ENCODE results near the gene TSPY4.
"Not testable (repeated sequence)": the region's sequence is repeated elsewhere in the genome, so short reads cannot be mapped to it uniquely, and the experiment has no call there.

Gene TSPY4, protein sequence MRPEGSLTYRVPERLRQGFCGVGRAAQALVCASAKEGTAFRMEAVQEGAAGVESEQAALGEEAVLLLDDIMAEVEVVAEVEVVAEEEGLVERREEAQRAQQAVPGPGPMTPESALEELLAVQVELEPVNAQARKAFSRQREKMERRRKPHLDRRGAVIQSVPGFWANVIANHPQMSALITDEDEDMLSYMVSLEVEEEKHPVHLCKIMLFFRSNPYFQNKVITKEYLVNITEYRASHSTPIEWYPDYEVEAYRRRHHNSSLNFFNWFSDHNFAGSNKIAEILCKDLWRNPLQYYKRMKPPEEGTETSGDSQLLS

DNA sequence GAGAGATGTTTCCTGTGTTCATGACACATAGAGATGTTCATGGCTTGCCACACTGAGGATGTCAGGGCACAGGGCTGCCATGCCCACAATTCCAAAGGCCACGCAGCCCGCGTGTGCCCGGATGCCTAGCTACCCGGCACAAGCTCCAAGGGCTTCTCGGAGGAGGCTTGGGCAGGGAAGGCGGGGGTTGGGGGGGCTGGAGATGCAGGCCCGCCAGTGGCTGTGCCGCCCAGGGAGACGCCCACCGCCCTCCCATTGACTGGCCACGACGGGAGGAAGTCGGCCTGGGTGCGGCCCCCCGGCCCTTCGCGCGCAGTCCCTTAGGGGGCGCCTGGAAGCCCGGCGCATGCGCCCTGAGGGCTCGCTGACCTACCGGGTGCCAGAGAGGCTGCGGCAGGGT is at the start of gene TSPY4:
Gene TSPY4, plus strand, starts transcription at position 301 of the 400 bp plus-strand sequence. Its CDS starts 46 bp downstream, at position 347.
- not testable (repeated sequence) for DNase-seq

DNA sequence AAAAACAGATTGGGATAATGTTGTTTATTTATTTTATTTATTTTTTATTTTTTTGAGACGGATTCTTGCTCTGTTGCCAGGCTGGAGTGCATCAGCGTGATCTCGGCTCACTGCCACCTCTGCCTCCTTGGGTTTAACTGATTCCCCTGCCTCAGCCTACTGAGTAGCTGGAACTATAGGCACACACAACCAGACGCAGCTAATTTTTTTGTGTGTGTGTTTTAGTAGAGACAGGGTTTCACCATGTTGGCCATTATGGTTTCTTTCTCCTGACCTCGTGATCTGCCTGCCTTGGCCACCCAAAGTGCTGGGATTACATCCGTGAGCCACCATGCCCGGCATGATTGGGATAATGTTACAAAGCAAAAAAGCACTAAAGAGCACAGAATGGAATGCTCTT is 16.3 kb upstream of the TSPY4 start:
- DNase-seq: no peak

DNA sequence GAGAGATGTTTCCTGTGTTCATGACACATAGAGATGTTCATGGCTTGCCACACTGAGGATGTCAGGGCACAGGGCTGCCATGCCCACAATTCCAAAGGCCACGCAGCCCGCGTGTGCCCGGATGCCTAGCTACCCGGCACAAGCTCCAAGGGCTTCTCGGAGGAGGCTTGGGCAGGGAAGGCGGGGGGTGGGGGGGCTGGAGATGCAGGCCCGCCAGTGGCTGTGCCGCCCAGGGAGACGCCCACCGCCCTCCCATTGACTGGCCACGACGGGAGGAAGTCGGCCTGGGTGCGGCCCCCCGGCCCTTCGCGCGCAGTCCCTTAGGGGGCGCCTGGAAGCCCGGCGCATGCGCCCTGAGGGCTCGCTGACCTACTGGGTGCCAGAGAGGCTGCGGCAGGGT is 20.2 kb downstream of the TSPY4 start, which contains the start of gene TSPY8:
Gene TSPY8, plus strand, starts transcription at position 301 of the 400 bp plus-strand sequence. Its CDS starts 46 bp downstream, at position 347.
- not testable (repeated sequence) for DNase-seq

Measured in SHP77 (cell line).